Measurements from ENCODE around the gene NTRK1.

DNA sequence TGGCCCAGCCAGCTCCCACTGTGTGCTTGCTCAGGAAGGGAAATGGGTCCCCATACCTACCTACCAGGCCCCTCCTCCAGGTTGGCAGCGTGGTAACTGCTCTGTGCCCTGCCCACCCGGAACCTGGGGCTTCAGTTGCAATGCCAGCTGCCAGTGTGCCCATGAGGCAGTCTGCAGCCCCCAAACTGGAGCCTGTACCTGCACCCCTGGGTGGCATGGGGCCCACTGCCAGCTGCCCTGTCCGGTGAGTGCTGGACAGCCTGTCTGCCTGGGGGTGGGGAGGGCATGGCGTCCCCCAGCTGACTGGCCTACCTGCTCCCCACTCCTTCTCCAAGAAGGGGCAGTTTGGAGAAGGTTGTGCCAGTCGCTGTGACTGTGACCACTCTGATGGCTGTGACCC is 49.0 kb downstream of the NTRK1 start:
- TF ChIP-seq, protein P1, sequence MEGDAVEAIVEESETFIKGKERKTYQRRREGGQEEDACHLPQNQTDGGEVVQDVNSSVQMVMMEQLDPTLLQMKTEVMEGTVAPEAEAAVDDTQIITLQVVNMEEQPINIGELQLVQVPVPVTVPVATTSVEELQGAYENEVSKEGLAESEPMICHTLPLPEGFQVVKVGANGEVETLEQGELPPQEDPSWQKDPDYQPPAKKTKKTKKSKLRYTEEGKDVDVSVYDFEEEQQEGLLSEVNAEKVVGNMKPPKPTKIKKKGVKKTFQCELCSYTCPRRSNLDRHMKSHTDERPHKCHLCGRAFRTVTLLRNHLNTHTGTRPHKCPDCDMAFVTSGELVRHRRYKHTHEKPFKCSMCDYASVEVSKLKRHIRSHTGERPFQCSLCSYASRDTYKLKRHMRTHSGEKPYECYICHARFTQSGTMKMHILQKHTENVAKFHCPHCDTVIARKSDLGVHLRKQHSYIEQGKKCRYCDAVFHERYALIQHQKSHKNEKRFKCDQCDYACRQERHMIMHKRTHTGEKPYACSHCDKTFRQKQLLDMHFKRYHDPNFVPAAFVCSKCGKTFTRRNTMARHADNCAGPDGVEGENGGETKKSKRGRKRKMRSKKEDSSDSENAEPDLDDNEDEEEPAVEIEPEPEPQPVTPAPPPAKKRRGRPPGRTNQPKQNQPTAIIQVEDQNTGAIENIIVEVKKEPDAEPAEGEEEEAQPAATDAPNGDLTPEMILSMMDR (IDR thresholded peaks at IDR 0.05): no peak
- no peak for TF ChIP-seq POLR2A (IDR thresholded peaks at IDR 0.05)

All from breast epithelium (tissue), 3 donors.